Gastrocnemius medialis (tissue), 4 donors: Measurements from ENCODE around the gene NDUFAF8.

ENCODE experiments used
- POLR2A ChIP-seq, 2 donors: fragments of 450-650 bp; IDR thresholded peaks; one replicate each; pipeline ENCODE4 v1.6.1; 2017; ENCODE audit warnings: antibody characterized with exemption in 2 of 2, mild to moderate bottlenecking in 2 of 2, moderate library complexity in 2 of 2
- TF ChIP-seq, protein P1 (sequence below), 5 experiments: fragments of 450-650 bp in 3 of 5; fragments of 200-600 bp in 2 of 5; sonication (generic) in 2 of 5; IDR thresholded peaks in 4 of 5; conservative IDR thresholded peaks in 1 of 5; 1 replicate in 4 of 5; 2 replicates in 1 of 5; pipeline ENCODE4 v1.5.1; 2016 to 2019; ENCODE audit warnings: antibody characterized with exemption in 5 of 5, mild to moderate bottlenecking in 3 of 5, moderate library complexity in 3 of 5

GRCh38 chr17:81191116-81191515 lies 48.0 kb upstream of the NDUFAF8 start:
- TF ChIP-seq, protein P1, sequence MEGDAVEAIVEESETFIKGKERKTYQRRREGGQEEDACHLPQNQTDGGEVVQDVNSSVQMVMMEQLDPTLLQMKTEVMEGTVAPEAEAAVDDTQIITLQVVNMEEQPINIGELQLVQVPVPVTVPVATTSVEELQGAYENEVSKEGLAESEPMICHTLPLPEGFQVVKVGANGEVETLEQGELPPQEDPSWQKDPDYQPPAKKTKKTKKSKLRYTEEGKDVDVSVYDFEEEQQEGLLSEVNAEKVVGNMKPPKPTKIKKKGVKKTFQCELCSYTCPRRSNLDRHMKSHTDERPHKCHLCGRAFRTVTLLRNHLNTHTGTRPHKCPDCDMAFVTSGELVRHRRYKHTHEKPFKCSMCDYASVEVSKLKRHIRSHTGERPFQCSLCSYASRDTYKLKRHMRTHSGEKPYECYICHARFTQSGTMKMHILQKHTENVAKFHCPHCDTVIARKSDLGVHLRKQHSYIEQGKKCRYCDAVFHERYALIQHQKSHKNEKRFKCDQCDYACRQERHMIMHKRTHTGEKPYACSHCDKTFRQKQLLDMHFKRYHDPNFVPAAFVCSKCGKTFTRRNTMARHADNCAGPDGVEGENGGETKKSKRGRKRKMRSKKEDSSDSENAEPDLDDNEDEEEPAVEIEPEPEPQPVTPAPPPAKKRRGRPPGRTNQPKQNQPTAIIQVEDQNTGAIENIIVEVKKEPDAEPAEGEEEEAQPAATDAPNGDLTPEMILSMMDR (IDR thresholded peaks at IDR 0.05 in 4 of 5, conservative IDR thresholded peaks at IDR 0.05 in 1 of 5) = no peak
- TF ChIP-seq POLR2A (IDR thresholded peaks at IDR 0.05) = no peak
